Endometrium (tissue), 2 donors: ENCODE measurements around the gene FAM163B.

Source experiments
- FAIRE-seq: peaks from 2 replicates; lab custom pipeline; 2012; peaks lifted over from hg19 to GRCh38; lab: Jason Lieb, UNC
- donor health status: control.
- donor health status: control.

FAM163B gene

DNA sequence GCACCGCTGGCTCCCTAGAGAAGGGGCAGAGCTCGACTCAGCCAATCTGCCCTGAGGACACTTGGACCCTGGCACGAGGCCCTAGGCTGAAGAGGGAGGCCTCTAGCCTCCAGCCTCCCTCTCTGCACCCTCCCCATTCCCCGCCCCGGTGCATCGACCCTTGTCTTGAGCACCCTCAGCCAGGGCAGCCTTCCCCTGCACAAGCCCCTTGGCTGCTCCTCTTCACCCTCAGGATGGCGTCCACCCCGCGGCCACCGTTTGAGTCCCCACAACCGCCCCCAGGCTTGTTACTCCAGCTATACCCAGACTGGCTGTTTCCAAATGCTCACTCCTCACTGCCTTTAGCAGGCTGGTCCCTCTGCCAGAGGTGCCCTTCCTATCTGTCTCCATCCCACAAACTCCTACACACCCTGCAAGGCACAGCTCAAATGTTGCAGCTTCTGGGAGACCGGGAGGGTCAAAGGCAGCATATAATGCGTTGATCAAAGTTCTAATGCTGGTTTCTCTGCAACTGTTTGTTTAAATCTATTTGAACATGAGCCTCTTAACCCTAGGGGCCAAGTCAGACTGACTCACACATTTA is 6.5 kb upstream of the FAM163B start:
- FAIRE-seq, result no peak

- FAIRE-seq, result no peak
Observed at GRCh38 chr9:133615186-133615585, 6.0 kb upstream of the FAM163B start.

DNA sequence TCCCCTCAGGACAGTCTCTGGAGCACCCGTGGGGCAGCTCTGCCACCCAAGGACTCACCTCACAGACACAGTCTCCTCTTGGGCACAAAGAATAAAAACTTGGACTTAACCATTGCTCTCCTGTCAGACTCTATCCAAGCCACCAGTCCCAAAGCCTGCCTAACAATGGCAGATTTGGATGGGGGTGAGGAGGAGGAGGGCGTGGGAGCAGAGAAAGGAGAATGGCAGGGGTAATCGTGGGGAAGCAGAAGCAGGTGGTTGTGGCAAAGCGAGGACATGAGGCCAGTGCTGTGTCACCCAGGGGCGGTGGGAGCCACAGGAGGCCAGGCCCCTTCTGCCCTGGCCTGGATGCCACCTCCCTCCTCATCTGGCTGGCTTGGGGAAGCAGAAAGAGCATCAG is 5.5 kb upstream of the FAM163B start:
- no peak for FAIRE-seq

GRCh38 chr9:133614056-133614455 is 4.9 kb upstream of the FAM163B start:
- FAIRE-seq, result no peak

DNA sequence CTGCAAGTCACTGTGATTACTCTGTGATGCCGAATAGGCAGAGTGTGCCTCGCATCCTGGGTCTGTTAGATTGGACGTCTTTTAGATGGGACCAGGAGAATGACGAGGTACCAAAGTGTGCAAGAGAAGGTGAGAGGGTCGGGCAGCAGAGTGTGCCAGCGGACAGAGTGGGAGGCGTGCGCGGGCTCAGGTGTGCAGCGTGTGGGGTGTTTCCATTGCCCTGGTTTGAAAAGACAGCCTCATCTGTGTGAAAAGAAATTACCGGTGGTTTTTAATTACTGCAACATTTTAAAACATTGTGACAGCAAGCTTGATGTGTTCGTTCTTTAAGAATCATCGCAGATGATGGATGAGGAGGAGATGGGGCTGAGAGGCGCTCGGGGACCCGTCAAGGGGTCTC is 4.2 kb upstream of the FAM163B start:
- no peak for FAIRE-seq

DNA sequence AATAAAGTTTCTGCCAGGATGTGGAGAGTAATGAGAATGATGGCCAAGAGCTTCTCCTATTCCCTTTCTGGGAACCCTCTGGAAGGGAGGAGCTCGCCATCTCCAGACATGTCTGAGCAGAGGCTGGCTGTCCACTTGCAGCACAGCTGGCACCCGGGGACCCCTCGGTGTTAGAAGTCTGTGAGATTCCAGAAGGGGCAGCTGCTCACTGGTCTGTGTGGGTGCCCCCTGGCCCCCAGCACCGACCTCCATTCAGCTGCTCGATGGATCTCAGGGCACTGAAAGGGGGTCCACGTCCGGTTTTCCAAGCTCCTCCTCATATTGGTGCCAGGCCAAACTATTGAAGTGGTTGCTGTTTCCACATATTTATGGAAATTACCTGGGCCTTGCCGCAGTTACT is 3.6 kb upstream of the FAM163B start:
- FAIRE-seq, result no peak

- FAIRE-seq, result no peak
Observed at GRCh38 chr9:133612051-133612450, 2.9 kb upstream of the FAM163B start.

GRCh38 chr9:133610845-133611244 is 1.7 kb upstream of the FAM163B start:
- FAIRE-seq, result no peak

- FAIRE-seq, result no peak
Observed at GRCh38 chr9:133608889-133609288, 300 bp downstream of the FAM163B start.

GRCh38 chr9:133608382-133608781 is 807 bp downstream of the FAM163B start:
- FAIRE-seq, result no peak

- no peak for FAIRE-seq
Observed at GRCh38 chr9:133607976-133608375, 1.2 kb downstream of the FAM163B start.

DNA sequence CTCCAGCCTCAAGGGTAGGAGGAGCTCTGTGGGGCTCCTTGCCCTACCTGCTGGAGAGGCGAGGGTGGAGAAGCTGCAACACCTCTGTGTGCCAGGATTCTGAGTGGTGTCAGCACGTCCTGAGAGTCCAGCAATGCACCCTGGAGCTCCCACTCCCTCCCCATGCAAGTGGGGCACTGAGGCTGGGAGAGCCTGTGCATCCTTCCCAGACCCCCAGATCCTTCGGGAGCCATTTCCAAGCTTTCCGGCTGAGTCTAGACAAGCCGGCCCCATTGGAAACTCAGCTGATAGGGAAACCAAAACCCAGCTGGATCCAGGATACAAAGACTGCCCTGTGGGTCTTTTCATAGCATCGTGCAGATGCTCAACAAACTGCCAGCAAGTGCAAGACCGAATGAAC is 1.8 kb downstream of the FAM163B start:
- no peak for FAIRE-seq

DNA sequence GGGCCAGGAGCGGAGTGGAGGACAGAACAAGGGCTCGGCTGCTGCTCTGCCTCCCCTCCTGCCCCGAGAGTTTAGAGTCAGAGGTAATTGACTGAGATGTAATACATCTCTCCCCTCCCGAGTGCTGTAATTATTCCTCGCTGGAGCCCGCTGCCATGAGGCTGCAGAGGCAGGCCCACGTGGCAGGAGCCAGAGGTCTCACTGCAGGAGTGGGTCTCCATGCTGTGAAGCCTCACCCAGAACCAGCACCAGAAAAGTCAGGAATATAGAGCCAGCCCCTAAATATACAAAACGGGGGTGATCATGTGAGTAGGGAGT is 2.5 kb downstream of the FAM163B start:
- FAIRE-seq, result no peak

GRCh38 chr9:133605856-133606707 is 3.1 kb downstream of the FAM163B start:
- FAIRE-seq, result no peak

DNA sequence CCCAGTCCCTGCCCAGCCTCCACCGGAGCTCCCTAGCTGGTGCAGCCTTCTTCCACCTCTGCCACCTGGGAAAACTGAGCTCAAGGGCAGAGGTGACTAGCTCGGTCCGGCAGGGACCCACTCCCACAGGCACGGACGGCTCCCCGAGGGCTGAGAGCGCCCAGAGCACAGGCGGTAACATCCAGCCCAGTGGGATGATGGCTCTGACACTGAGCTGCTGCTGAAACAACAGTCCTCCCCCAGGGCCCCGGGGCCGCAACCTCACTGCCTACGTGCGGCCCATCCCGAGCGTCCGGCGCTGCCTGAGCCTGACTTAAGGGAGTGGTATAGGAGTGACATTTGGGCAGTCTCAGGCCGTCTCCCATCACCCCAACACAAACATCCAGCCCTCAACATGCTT is 3.7 kb downstream of the FAM163B start:
- no peak for FAIRE-seq

- FAIRE-seq, result no peak
Observed at GRCh38 chr9:133604856-133605255, 4.3 kb downstream of the FAM163B start.

GRCh38 chr9:133604214-133604613 is 5.0 kb downstream of the FAM163B start:
- no peak for FAIRE-seq

- no peak for FAIRE-seq
Observed at GRCh38 chr9:133603135-133603927, 5.9 kb downstream of the FAM163B start.

DNA sequence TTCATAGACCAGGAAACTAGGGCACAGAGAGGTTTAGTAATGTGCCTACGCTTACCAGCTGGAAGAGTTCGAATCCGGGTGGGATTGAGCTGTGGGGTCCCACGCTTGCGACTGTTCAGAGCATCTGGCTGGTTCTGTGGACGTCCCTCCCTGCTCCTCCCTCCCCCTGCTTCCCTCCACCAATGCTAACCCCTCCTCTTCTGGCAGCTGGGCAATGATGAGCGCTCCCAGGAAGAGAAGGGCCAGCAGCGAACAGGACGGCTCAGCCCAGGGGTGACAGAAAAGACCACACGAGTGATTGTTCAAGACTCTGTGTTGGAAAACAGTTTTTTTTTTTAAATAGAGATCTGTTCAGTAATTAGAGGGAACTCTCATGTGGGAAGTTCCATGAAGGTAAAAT is 6.9 kb downstream of the FAM163B start:
- FAIRE-seq, result no peak

GRCh38 chr9:133601746-133602145 is 7.4 kb downstream of the FAM163B start:
- FAIRE-seq, result no peak

DNA sequence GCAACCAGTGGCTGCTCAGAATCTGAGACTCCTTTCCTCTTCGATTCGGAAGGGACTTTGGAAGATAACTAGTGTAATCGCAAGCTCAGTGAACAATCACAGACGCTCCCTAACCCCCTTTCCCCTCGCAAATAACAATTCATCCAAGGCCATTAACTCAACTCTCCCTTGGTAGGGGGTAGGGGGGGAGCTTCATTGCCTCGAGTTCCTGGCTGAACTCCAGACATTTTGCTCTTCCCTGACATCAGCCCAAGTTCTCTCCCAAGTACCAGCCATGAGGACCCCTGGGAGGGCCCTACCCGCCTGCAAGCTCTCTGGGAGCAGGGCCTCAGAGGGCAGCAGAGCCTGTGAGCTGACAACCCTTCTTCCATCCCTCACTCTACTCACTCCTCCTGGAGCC is 8.4 kb downstream of the FAM163B start:
- FAIRE-seq, result no peak

DNA sequence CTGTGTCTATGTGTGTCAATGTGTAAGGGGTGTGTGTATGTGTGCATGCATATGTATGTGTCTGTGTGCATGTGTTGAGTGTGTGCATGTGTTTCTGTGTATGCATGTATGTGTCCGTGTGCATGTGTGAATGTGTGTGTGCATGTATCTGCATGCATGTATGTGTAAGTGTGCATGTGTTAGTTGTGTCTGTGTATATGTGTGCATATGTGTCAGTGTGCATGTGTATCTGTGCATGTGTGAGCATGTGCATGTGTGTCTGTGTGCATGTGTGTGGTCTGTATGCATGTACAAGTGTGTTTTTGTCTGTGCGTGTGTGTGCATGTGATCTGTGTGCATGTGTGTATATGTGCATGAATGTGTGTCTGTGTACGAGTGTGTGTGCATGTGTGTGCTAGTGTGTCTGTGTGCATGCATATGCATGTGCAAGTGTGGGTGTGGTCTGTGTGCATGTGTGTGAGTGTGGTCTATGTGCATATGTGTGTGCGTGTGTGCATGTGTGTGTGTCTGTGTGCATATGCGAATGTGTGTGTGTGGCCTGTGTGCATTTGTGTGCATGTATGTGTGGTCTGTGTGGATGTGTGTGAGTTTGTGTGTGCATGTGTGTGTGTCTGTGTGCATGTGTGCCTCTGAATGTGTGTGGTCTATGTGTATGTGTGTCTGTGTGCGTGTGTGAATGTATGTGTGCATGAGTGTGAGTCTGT is 9.6 kb downstream of the FAM163B start:
- FAIRE-seq, result no peak

DNA sequence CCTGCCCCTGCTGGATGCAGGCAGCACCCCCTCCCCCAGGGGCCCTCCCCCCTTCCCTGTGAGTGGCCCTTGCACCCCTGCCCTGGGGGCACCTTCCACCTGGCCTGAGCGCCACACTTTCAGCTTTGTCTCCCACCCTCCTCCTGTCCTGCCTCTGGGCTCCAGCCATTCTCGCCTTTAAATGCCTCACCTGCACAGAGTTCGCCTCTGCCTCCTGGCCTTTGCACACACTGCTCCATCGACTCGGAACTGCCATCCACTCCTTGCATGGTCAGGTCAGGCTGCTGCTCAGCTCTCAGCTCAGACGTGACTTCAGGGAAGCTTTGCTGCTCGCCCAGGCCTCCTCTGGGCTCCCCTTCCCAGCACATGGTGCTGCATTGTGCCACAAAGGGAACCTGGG is 10.2 kb downstream of the FAM163B start:
- FAIRE-seq, result no peak
